WTC11 (cell line): Measurements from ENCODE around the gene STK11.

Experiments
- ATF1 ChIP-seq: sonication (generic); formaldehyde crosslinking; IDR thresholded peaks from 2 replicates; pipeline ENCODE4 v1.8.1; 2023; ENCODE audit warnings: mild to moderate bottlenecking, moderate library complexity, missing genetic modification reagents
- ELF4 ChIP-seq: sonication (generic); formaldehyde crosslinking; IDR thresholded peaks from 2 replicates; pipeline ENCODE4 v1.8.1; 2022; ENCODE audit warnings: low read depth, mild to moderate bottlenecking, moderate library complexity, missing genetic modification reagents
- ESRRA ChIP-seq: sonication (generic); formaldehyde crosslinking; IDR thresholded peaks from 2 replicates; pipeline ENCODE4 v1.8.1; 2022; ENCODE audit warnings: mild to moderate bottlenecking, missing genetic modification reagents, borderline replicate concordance
- JUN ChIP-seq: sonication (generic); formaldehyde crosslinking; IDR thresholded peaks from 2 replicates; pipeline ENCODE4 v1.8.0; 2023; ENCODE audit warnings: mild to moderate bottlenecking, missing genetic modification reagents
- NFYB ChIP-seq: sonication (generic); formaldehyde crosslinking; conservative IDR thresholded peaks from 2 replicates; pipeline ENCODE4 v1.8.0; 2022; ENCODE audit warnings: low read depth, missing genetic modification reagents
- NR3C1 ChIP-seq: sonication (generic); formaldehyde crosslinking; conservative IDR thresholded peaks from 2 replicates; pipeline ENCODE4 v1.8.1; 2023; ENCODE audit warnings: low read depth, mild to moderate bottlenecking, missing genetic modification reagents
- SP1 ChIP-seq: sonication (generic); formaldehyde crosslinking; conservative IDR thresholded peaks from 2 replicates; pipeline ENCODE4 v1.8.1; 2022; ENCODE audit warnings: missing genetic modification reagents
- ZNF263 ChIP-seq: sonication (generic); formaldehyde crosslinking; IDR thresholded peaks from 2 replicates; pipeline ENCODE4 v1.8.1; 2022; ENCODE audit warnings: low read depth, mild to moderate bottlenecking, moderate library complexity, missing genetic modification reagents
- TF ChIP-seq, protein P1 (sequence below): sonication (generic); formaldehyde crosslinking; conservative IDR thresholded peaks from 2 replicates; pipeline ENCODE4 v1.8.1; 2022; ENCODE audit warnings: mild to moderate bottlenecking, missing genetic modification reagents
- TF ChIP-seq, protein P2 (sequence below): fragments of 200-600 bp; IDR thresholded peaks from 2 replicates; pipeline ENCODE4 v1.8.0; 2022; ENCODE audit warnings: antibody characterized with exemption
- TF ChIP-seq, protein P3 (sequence below): sonication (generic); formaldehyde crosslinking; IDR thresholded peaks from 2 replicates; pipeline ENCODE4 v1.8.0; 2022; ENCODE audit warnings: mild to moderate bottlenecking, missing genetic modification reagents
- TF ChIP-seq, protein P4 (sequence below): sonication (generic); formaldehyde crosslinking; IDR thresholded peaks from 2 replicates; pipeline ENCODE4 v1.8.0; 2022; ENCODE audit warnings: missing genetic modification reagents
- TF ChIP-seq, protein P5 (sequence below): sonication (generic); formaldehyde crosslinking; IDR thresholded peaks from 2 replicates; pipeline ENCODE4 v1.8.1; 2023; ENCODE audit warnings: mild to moderate bottlenecking, missing genetic modification reagents, moderate library complexity
- TF ChIP-seq, protein P6 (sequence below): sonication (generic); formaldehyde crosslinking; IDR thresholded peaks from 2 replicates; pipeline ENCODE4 v1.8.1; 2022; ENCODE audit warnings: low read depth, missing genetic modification reagents, borderline replicate concordance

DNA sequence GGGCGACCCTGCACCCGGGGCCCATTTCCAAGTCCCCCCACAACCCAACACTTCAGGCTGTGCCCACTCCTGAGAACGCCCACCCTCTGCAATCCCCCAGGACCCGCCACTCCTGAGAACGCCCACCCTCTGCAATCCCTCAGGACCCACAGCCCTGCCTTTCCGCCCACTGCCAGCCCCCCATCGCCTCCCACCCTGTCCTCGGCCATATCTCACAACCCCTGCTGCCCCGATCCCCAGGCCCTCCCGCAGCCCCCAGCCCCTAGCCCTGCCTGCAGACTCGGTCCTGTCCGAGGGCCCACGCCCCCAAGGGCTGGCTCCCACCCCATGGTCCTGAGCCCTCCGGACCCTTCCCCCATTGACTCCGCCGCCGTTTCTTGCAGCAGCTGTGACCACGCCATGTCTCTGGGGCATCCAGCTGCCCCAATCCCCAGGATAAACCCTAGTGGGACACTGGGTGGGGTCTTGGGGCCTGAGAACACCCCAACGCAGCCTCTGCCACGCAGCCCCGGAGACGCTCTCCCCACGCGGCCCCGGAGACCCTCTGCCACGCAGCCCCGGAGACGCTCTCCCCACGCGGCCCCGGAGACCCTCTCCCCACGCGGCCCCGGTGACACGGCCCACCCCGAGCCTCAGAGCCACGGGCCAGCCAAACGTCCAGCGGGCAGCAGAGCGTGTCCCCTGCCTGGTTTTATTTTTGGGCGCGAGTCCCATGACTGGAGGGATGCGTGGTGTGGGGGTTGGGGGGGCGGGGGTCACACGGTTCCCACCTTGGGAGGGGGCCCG, 48.6 kb upstream of the STK11 start:
- TF ChIP-seq, protein P1, sequence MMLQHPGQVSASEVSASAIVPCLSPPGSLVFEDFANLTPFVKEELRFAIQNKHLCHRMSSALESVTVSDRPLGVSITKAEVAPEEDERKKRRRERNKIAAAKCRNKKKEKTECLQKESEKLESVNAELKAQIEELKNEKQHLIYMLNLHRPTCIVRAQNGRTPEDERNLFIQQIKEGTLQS (CRISPR knock-in tag): no peak
- TF ChIP-seq, protein P2, sequence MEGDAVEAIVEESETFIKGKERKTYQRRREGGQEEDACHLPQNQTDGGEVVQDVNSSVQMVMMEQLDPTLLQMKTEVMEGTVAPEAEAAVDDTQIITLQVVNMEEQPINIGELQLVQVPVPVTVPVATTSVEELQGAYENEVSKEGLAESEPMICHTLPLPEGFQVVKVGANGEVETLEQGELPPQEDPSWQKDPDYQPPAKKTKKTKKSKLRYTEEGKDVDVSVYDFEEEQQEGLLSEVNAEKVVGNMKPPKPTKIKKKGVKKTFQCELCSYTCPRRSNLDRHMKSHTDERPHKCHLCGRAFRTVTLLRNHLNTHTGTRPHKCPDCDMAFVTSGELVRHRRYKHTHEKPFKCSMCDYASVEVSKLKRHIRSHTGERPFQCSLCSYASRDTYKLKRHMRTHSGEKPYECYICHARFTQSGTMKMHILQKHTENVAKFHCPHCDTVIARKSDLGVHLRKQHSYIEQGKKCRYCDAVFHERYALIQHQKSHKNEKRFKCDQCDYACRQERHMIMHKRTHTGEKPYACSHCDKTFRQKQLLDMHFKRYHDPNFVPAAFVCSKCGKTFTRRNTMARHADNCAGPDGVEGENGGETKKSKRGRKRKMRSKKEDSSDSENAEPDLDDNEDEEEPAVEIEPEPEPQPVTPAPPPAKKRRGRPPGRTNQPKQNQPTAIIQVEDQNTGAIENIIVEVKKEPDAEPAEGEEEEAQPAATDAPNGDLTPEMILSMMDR: no peak
- TF ChIP-seq, protein P3, sequence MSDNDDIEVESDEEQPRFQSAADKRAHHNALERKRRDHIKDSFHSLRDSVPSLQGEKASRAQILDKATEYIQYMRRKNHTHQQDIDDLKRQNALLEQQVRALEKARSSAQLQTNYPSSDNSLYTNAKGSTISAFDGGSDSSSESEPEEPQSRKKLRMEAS (CRISPR knock-in tag): no peak
- TF ChIP-seq, protein P4, sequence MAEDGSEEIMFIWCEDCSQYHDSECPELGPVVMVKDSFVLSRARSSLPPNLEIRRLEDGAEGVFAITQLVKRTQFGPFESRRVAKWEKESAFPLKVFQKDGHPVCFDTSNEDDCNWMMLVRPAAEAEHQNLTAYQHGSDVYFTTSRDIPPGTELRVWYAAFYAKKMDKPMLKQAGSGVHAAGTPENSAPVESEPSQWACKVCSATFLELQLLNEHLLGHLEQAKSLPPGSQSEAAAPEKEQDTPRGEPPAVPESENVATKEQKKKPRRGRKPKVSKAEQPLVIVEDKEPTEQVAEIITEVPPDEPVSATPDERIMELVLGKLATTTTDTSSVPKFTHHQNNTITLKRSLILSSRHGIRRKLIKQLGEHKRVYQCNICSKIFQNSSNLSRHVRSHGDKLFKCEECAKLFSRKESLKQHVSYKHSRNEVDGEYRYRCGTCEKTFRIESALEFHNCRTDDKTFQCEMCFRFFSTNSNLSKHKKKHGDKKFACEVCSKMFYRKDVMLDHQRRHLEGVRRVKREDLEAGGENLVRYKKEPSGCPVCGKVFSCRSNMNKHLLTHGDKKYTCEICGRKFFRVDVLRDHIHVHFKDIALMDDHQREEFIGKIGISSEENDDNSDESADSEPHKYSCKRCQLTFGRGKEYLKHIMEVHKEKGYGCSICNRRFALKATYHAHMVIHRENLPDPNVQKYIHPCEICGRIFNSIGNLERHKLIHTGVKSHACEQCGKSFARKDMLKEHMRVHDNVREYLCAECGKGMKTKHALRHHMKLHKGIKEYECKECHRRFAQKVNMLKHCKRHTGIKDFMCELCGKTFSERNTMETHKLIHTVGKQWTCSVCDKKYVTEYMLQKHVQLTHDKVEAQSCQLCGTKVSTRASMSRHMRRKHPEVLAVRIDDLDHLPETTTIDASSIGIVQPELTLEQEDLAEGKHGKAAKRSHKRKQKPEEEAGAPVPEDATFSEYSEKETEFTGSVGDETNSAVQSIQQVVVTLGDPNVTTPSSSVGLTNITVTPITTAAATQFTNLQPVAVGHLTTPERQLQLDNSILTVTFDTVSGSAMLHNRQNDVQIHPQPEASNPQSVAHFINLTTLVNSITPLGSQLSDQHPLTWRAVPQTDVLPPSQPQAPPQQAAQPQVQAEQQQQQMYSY (CRISPR knock-in tag): no peak
- TF ChIP-seq, protein P5, sequence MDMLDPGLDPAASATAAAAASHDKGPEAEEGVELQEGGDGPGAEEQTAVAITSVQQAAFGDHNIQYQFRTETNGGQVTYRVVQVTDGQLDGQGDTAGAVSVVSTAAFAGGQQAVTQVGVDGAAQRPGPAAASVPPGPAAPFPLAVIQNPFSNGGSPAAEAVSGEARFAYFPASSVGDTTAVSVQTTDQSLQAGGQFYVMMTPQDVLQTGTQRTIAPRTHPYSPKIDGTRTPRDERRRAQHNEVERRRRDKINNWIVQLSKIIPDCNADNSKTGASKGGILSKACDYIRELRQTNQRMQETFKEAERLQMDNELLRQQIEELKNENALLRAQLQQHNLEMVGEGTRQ: no peak
- TF ChIP-seq ELF4 (CRISPR knock-in tag): no peak
- no peak for TF ChIP-seq ATF1 (CRISPR knock-in tag)
- no peak for TF ChIP-seq JUN (CRISPR knock-in tag)
- TF ChIP-seq NR3C1 (CRISPR knock-in tag): no peak
- no peak for TF ChIP-seq SP1 (CRISPR knock-in tag)
- TF ChIP-seq, protein P6, sequence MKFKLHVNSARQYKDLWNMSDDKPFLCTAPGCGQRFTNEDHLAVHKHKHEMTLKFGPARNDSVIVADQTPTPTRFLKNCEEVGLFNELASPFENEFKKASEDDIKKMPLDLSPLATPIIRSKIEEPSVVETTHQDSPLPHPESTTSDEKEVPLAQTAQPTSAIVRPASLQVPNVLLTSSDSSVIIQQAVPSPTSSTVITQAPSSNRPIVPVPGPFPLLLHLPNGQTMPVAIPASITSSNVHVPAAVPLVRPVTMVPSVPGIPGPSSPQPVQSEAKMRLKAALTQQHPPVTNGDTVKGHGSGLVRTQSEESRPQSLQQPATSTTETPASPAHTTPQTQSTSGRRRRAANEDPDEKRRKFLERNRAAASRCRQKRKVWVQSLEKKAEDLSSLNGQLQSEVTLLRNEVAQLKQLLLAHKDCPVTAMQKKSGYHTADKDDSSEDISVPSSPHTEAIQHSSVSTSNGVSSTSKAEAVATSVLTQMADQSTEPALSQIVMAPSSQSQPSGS (CRISPR knock-in tag): no peak
- no peak for TF ChIP-seq NFYB (CRISPR knock-in tag)
- no peak for TF ChIP-seq ESRRA (CRISPR knock-in tag)
- TF ChIP-seq ZNF263: no peak
